Activated T-helper 17 cell treated with anti-CD3 and anti-CD28 coated beads, Interleukin-2, amount 50 U/mL, for 72 hours (primary cell): ENCODE measurements around the gene ADAM12. TPM values are rescaled to one million over a fixed set of nuclear protein-coding genes. Genes with fewer than 3 reads are reported as not detected.

Experiments
- ATAC-seq: fragments of 150-1000 bp; cut with Tn5 transposase; replicated peaks from 2 replicates; pipeline ENCODE4 v1.10.0; 2021; ENCODE audit warnings: mild to moderate bottlenecking, moderate library complexity
- H3K27ac Mint-ChIP-seq: one replicate; pipeline ENCODE4 v1.8.0; 2022; ENCODE audit warnings: mixed read lengths
- H3K27me3 Mint-ChIP-seq: one replicate; pipeline ENCODE4 v1.8.0; 2022; ENCODE audit warnings: mixed read lengths
- H3K36me3 Mint-ChIP-seq: one replicate; pipeline ENCODE4 v1.8.0; 2022; ENCODE audit warnings: low read depth, mild to moderate bottlenecking, mixed read lengths
- H3K4me1 Mint-ChIP-seq: one replicate; pipeline ENCODE4 v1.8.0; 2022; ENCODE audit warnings: mixed read lengths
- H3K4me3 Mint-ChIP-seq: one replicate; pipeline ENCODE4 v1.8.0; 2022; ENCODE audit warnings: mild to moderate bottlenecking, mixed read lengths
- H3K9me3 Mint-ChIP-seq: one replicate; pipeline ENCODE4 v1.8.0; 2022; ENCODE audit warnings: mixed read lengths
- total RNA-seq, 2 donors: library from RNA; stranded (reverse); gene quantifications; one replicate each; pipeline ENCODE4 v1.2.3, GENCODE V29; 2022

ADAM12 gene
- total RNA-seq, 2 donors from 2014 or later, result 8.4 to 25.5 TPM

- H3K27me3 Mint-ChIP-seq, result no peaks in the 10 kb centered on the region
Measured at GRCh38 chr10:126205486-126206205, 182.6 kb downstream of the ADAM12 start.

GRCh38 chr10:126204320-126204719 lies 184.0 kb downstream of the ADAM12 start:
- no peak overlapping the region for H3K4me3 Mint-ChIP-seq
- ATAC-seq, result no peak
- no peaks in the 10 kb centered on the region for H3K27me3 Mint-ChIP-seq
- no peak overlapping the region for H3K27ac Mint-ChIP-seq
- peaks cover 6% of the 10 kb centered on the region for H3K4me1 Mint-ChIP-seq
- peaks cover 10% of the 10 kb centered on the region for H3K9me3 Mint-ChIP-seq
- H3K36me3 Mint-ChIP-seq, result no peaks in the 10 kb centered on the region

More at GRCh38 chr10:126205486-126206205, 182.6 kb downstream of the ADAM12 start:
- Mint-ChIP-seq H3K27ac (no peak overlapping the region), H3K9me3 (peaks cover 9% of the 10 kb centered on the region), H3K4me1 (peaks cover 6% of the 10 kb centered on the region), H3K36me3 (no peaks in the 10 kb centered on the region), H3K4me3 (no peak overlapping the region)
- no peak for ATAC-seq

- Mint-ChIP-seq H3K4me1 (peaks cover 6% of the 10 kb centered on the region), H3K36me3 (no peaks in the 10 kb centered on the region), H3K4me3 (no peak overlapping the region), H3K9me3 (peaks cover 10% of the 10 kb centered on the region), H3K27me3 (no peaks in the 10 kb centered on the region), H3K27ac (no peak overlapping the region)
- ATAC-seq, result no peak
Measured at GRCh38 chr10:126203746-126204145, 184.5 kb downstream of the ADAM12 start.

GRCh38 chr10:126201603-126202002 lies 186.7 kb downstream of the ADAM12 start:
- no peak for ATAC-seq
- H3K27me3 Mint-ChIP-seq, result no peaks in the 10 kb centered on the region
- H3K36me3 Mint-ChIP-seq, result no peaks in the 10 kb centered on the region
- peaks cover 6% of the 10 kb centered on the region for H3K4me1 Mint-ChIP-seq
- H3K4me3 Mint-ChIP-seq, result no peak overlapping the region
- peaks cover 6% of the 10 kb centered on the region for H3K9me3 Mint-ChIP-seq
- no peak overlapping the region for H3K27ac Mint-ChIP-seq

- no peak overlapping the region for H3K4me3 Mint-ChIP-seq
- ATAC-seq, result no peak
- peaks cover 6% of the 10 kb centered on the region for H3K9me3 Mint-ChIP-seq
- peaks cover 6% of the 10 kb centered on the region for H3K4me1 Mint-ChIP-seq
- no peaks in the 10 kb centered on the region for H3K27me3 Mint-ChIP-seq
- H3K27ac Mint-ChIP-seq, result no peak overlapping the region
- no peaks in the 10 kb centered on the region for H3K36me3 Mint-ChIP-seq
Measured at GRCh38 chr10:126199221-126199998, 188.9 kb downstream of the ADAM12 start.

GRCh38 chr10:126198681-126199080 lies 189.6 kb downstream of the ADAM12 start:
- Mint-ChIP-seq H3K4me1 (peaks cover 6% of the 10 kb centered on the region), H3K27ac (no peak overlapping the region), H3K36me3 (no peaks in the 10 kb centered on the region), H3K27me3 (no peaks in the 10 kb centered on the region), H3K4me3 (no peak overlapping the region), H3K9me3 (peaks cover 6% of the 10 kb centered on the region)
- no peak for ATAC-seq

- peaks cover 6% of the 10 kb centered on the region for H3K4me1 Mint-ChIP-seq
- no peaks in the 10 kb centered on the region for H3K27me3 Mint-ChIP-seq
- peaks cover 6% of the 10 kb centered on the region for H3K9me3 Mint-ChIP-seq
- H3K36me3 Mint-ChIP-seq, result no peaks in the 10 kb centered on the region
- H3K27ac Mint-ChIP-seq, result no peak overlapping the region
- H3K4me3 Mint-ChIP-seq, result no peak overlapping the region
- no peak for ATAC-seq
Measured at GRCh38 chr10:126197036-126197543, 191.2 kb downstream of the ADAM12 start.

GRCh38 chr10:126196281-126196680 lies 192.0 kb downstream of the ADAM12 start:
- Mint-ChIP-seq H3K27me3 (no peaks in the 10 kb centered on the region), H3K9me3 (peaks cover 6% of the 10 kb centered on the region), H3K36me3 (no peaks in the 10 kb centered on the region), H3K27ac (no peak overlapping the region), H3K4me1 (peaks cover 4% of the 10 kb centered on the region), H3K4me3 (no peak overlapping the region)
- no peak for ATAC-seq

GRCh38 chr10:126191192-126191591 lies 197.1 kb downstream of the ADAM12 start:
- Mint-ChIP-seq H3K4me3 (no peak overlapping the region), H3K4me1 (no peaks in the 10 kb centered on the region), H3K9me3 (peaks cover 9% of the 10 kb centered on the region), H3K36me3 (no peaks in the 10 kb centered on the region), H3K27me3 (peaks cover 7% of the 10 kb centered on the region), H3K27ac (no peak overlapping the region)
- no peak for ATAC-seq

- ATAC-seq, result no peak
- Mint-ChIP-seq H3K27ac (no peak overlapping the region), H3K9me3 (peaks cover 9% of the 10 kb centered on the region), H3K36me3 (no peaks in the 10 kb centered on the region), H3K27me3 (peaks cover 7% of the 10 kb centered on the region), H3K4me1 (no peaks in the 10 kb centered on the region), H3K4me3 (no peak overlapping the region)
Measured at GRCh38 chr10:126188679-126189200, 199.5 kb downstream of the ADAM12 start.

- no peak for ATAC-seq
- H3K27ac Mint-ChIP-seq, result no peak overlapping the region
- peaks cover 7% of the 10 kb centered on the region for H3K27me3 Mint-ChIP-seq
Measured at GRCh38 chr10:126187399-126187798, 200.9 kb downstream of the ADAM12 start.

GRCh38 chr10:126186766-126187165 lies 201.5 kb downstream of the ADAM12 start:
- H3K27ac Mint-ChIP-seq, result no peak overlapping the region
- H3K4me3 Mint-ChIP-seq, result no peak overlapping the region
- H3K27me3 Mint-ChIP-seq, result peaks cover 7% of the 10 kb centered on the region
- no peaks in the 10 kb centered on the region for H3K4me1 Mint-ChIP-seq
- no peak for ATAC-seq
- H3K36me3 Mint-ChIP-seq, result no peaks in the 10 kb centered on the region
- peaks cover 9% of the 10 kb centered on the region for H3K9me3 Mint-ChIP-seq

More at GRCh38 chr10:126187399-126187798, 200.9 kb downstream of the ADAM12 start:
- Mint-ChIP-seq H3K4me1 (no peaks in the 10 kb centered on the region), H3K36me3 (no peaks in the 10 kb centered on the region), H3K4me3 (no peak overlapping the region), H3K9me3 (peaks cover 9% of the 10 kb centered on the region)

- H3K27ac Mint-ChIP-seq, result no peak overlapping the region
- no peak overlapping the region for H3K4me3 Mint-ChIP-seq
- ATAC-seq, result no peak
- peaks cover 9% of the 10 kb centered on the region for H3K9me3 Mint-ChIP-seq
- H3K27me3 Mint-ChIP-seq, result peaks cover 7% of the 10 kb centered on the region
- no peaks in the 10 kb centered on the region for H3K4me1 Mint-ChIP-seq
- H3K36me3 Mint-ChIP-seq, result no peaks in the 10 kb centered on the region
Measured at GRCh38 chr10:126185676-126186447, 202.4 kb downstream of the ADAM12 start.

GRCh38 chr10:126181626-126182025 lies 206.7 kb downstream of the ADAM12 start:
- Mint-ChIP-seq H3K27ac (no peak overlapping the region), H3K9me3 (no peaks in the 10 kb centered on the region), H3K36me3 (no peaks in the 10 kb centered on the region), H3K4me3 (no peak overlapping the region), H3K27me3 (no peaks in the 10 kb centered on the region), H3K4me1 (no peaks in the 10 kb centered on the region)
- ATAC-seq, result no peak
